ENCODE data around the gene BAG3.
"Not testable (repeated sequence)": the region's sequence is repeated elsewhere in the genome, so short reads cannot be mapped to it uniquely, and the experiment has no call there.

The BAG3 gene

GRCh38 chr10:119654540-119654939, 3.4 kb downstream of the BAG3 start:
- peaks cover 62% of the 10 kb centered on the region for H3K4me1 ChIP-seq (ENCODE audit: control insufficient read depth, insufficient read depth, low read length)
- H3K36me3 ChIP-seq (ENCODE audit: control insufficient read depth in 2 of 2, insufficient read depth in 2 of 2, low read length in 2 of 2), result peaks cover 0 to 4% of the 10 kb centered on the region in 2 donors
- peak overlapping the region; percentile 99 for H3K27ac ChIP-seq (ENCODE audit: low read length)
- peak overlapping the region; percentile 80 to 81 for H3K9ac ChIP-seq (ENCODE audit: low read length in 2 of 2)
- H3K27me3 ChIP-seq (ENCODE audit: control insufficient read depth in 1 of 2, insufficient read depth in 2 of 2, low read length in 2 of 2), result no peaks in the 10 kb centered on the region
- peak overlapping the region; percentile 64 to 87 for H3K4me3 ChIP-seq (ENCODE audit: low read length in 2 of 2)
- no peaks in the 10 kb centered on the region for H3K9me3 ChIP-seq (ENCODE audit: control insufficient read depth in 2 of 2, low read length in 2 of 2)

DNA sequence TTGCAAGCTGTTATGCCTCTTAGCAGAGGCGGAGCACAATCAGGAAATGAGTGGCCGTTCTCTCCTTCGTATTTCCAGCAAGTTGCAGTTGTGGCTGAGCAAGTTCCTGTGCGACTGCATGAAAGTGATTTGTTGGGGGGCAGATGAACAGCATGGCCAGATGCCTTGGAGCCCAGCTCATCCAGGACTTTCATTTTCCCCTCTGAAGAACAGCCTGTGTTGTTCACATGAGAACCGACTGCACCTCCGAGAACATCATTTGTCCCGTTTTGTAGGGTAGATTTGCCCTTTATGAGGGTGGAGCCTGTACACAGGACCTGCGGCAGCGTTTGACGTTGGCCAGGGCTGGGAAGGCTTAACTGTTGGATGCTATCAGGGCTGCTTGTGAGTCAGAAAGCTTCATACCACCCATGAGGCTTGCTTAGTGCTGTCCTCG, 4.4 kb downstream of the BAG3 start:
- peak overlapping the region; percentile 99 for H3K27ac ChIP-seq (ENCODE audit: low read length)
- H3K9ac ChIP-seq (ENCODE audit: low read length in 2 of 2), result peak overlapping the region; percentile 80 to 81
- H3K36me3 ChIP-seq (ENCODE audit: control insufficient read depth in 2 of 2, insufficient read depth in 2 of 2, low read length in 2 of 2), result peaks cover 0 to 4% of the 10 kb centered on the region in 2 donors

GRCh38 chr10:119656760-119657159, 5.6 kb downstream of the BAG3 start:
- peak overlapping the region in 1 of 2 donors; percentile 54 for H3K4me3 ChIP-seq (ENCODE audit: low read length in 2 of 2)
- H3K36me3 ChIP-seq (ENCODE audit: control insufficient read depth in 2 of 2, insufficient read depth in 2 of 2, low read length in 2 of 2), result peaks cover 0 to 4% of the 10 kb centered on the region in 2 donors
- no peaks in the 10 kb centered on the region for H3K27me3 ChIP-seq (ENCODE audit: control insufficient read depth in 1 of 2, insufficient read depth in 2 of 2, low read length in 2 of 2)
- peaks cover 76% of the 10 kb centered on the region for H3K4me1 ChIP-seq (ENCODE audit: control insufficient read depth, insufficient read depth, low read length)
- H3K9me3 ChIP-seq (ENCODE audit: control insufficient read depth in 2 of 2, low read length in 2 of 2), result no peaks in the 10 kb centered on the region
- peak overlapping the region; percentile 72 to 78 for H3K9ac ChIP-seq (ENCODE audit: low read length in 2 of 2)
- H3K27ac ChIP-seq (ENCODE audit: low read length), result peak overlapping the region; percentile 99

More for the DNA sequence above, 4.4 kb downstream of the BAG3 start:
- Histone ChIP-seq H3K4me1 (ENCODE audit: control insufficient read depth, insufficient read depth, low read length) (peaks cover 67% of the 10 kb centered on the region), H3K9me3 (ENCODE audit: control insufficient read depth in 2 of 2, low read length in 2 of 2) (no peaks in the 10 kb centered on the region), H3K27me3 (ENCODE audit: control insufficient read depth in 1 of 2, insufficient read depth in 2 of 2, low read length in 2 of 2) (no peaks in the 10 kb centered on the region), H3K4me3 (ENCODE audit: low read length in 2 of 2) (peak overlapping the region; percentile 64 to 87)

DNA sequence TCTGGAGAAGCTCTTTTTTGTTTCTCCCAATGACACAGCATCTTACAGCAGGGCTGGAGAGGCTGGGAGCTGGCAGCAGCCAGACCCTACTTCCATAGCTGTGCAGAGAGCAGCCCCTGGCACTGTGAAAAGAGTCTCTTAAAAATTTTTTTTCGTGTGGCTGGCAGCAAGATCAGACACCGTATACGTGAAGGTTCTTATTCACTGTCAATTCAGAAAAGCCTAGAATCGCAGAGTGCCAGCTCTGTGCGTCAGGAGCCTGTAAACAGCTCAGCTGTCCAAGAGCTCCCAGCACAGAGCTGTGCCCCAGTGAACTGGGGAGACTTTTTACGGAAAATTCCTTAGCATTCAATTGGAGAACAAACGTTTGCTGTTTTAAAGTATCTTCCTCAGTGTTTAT, 6.5 kb downstream of the BAG3 start:
- H3K27ac ChIP-seq (ENCODE audit: low read length), result peak overlapping the region; percentile 99
- peak overlapping the region; percentile 72 to 88 for H3K9ac ChIP-seq (ENCODE audit: low read length in 2 of 2)
- no peaks in the 10 kb centered on the region for H3K27me3 ChIP-seq (ENCODE audit: control insufficient read depth in 1 of 2, insufficient read depth in 2 of 2, low read length in 2 of 2)
- peaks cover 0 to 4% of the 10 kb centered on the region in 2 donors for H3K36me3 ChIP-seq (ENCODE audit: control insufficient read depth in 2 of 2, insufficient read depth in 2 of 2, low read length in 2 of 2)
- H3K4me1 ChIP-seq (ENCODE audit: control insufficient read depth, insufficient read depth, low read length), result peaks cover 79% of the 10 kb centered on the region
- H3K9me3 ChIP-seq (ENCODE audit: control insufficient read depth in 2 of 2, low read length in 2 of 2), result no peaks in the 10 kb centered on the region
- peak overlapping the region in 1 of 2 donors; percentile 54 for H3K4me3 ChIP-seq (ENCODE audit: low read length in 2 of 2)

DNA sequence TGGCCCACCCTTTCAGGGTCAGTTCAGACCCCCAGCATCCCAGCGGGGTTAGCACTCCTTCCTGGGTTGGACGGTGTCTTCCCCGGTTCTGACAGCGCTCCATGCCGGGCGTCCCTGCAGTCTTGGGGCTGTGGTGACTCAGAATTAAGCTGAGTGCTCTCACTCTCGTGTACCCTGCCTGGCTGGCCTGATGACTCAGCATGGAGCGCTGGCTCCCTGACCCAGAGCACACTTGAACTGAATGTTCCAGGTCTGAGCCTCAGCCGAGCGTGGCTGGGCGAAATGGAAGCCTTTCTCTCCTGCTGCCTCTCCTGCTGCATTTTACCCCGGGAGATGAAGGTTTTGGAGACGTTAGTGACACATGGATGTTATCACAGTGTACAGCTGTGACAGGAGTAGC, 7.1 kb downstream of the BAG3 start:
- H3K36me3 ChIP-seq (ENCODE audit: control insufficient read depth in 2 of 2, insufficient read depth in 2 of 2, low read length in 2 of 2), result peaks cover 0 to 4% of the 10 kb centered on the region in 2 donors

GRCh38 chr10:119659951-119660350, 8.8 kb downstream of the BAG3 start:
- H3K27me3 ChIP-seq (ENCODE audit: control insufficient read depth in 1 of 2, insufficient read depth in 2 of 2, low read length in 2 of 2), result no peaks in the 10 kb centered on the region
- no peaks in the 10 kb centered on the region for H3K9me3 ChIP-seq (ENCODE audit: control insufficient read depth in 2 of 2, low read length in 2 of 2)
- H3K9ac ChIP-seq (ENCODE audit: low read length in 2 of 2), result peak overlapping the region; percentile 23 to 88
- H3K4me1 ChIP-seq (ENCODE audit: control insufficient read depth, insufficient read depth, low read length), result peaks cover 79% of the 10 kb centered on the region
- no peak overlapping the region for H3K4me3 ChIP-seq (ENCODE audit: low read length in 2 of 2)
- peak overlapping the region; percentile 99 for H3K27ac ChIP-seq (ENCODE audit: low read length)
- peaks cover 0 to 4% of the 10 kb centered on the region in 2 donors for H3K36me3 ChIP-seq (ENCODE audit: control insufficient read depth in 2 of 2, insufficient read depth in 2 of 2, low read length in 2 of 2)

More for the DNA sequence above, 7.1 kb downstream of the BAG3 start:
- H3K4me1 ChIP-seq (ENCODE audit: control insufficient read depth, insufficient read depth, low read length), result peaks cover 83% of the 10 kb centered on the region
- no peaks in the 10 kb centered on the region for H3K27me3 ChIP-seq (ENCODE audit: control insufficient read depth in 1 of 2, insufficient read depth in 2 of 2, low read length in 2 of 2)
- H3K9me3 ChIP-seq (ENCODE audit: control insufficient read depth in 2 of 2, low read length in 2 of 2), result no peaks in the 10 kb centered on the region
- peak overlapping the region; percentile 76 to 88 for H3K9ac ChIP-seq (ENCODE audit: low read length in 2 of 2)
- peak overlapping the region; percentile 99 for H3K27ac ChIP-seq (ENCODE audit: low read length)
- H3K4me3 ChIP-seq (ENCODE audit: low read length in 2 of 2), result peak overlapping the region; percentile 62 to 63

GRCh38 chr10:119662076-119662605, 11.0 kb downstream of the BAG3 start:
- peak overlapping the region; percentile 53 for H3K27ac ChIP-seq (ENCODE audit: low read length)

GRCh38 chr10:119663866-119664698, 12.9 kb downstream of the BAG3 start:
- peaks cover 74% of the 10 kb centered on the region for H3K4me1 ChIP-seq (ENCODE audit: control insufficient read depth, insufficient read depth, low read length)
- H3K9ac ChIP-seq (ENCODE audit: low read length in 2 of 2), result no peak overlapping the region
- peak overlapping the region in 1 of 2 donors; percentile 40 for H3K4me3 ChIP-seq (ENCODE audit: low read length in 2 of 2)
- H3K36me3 ChIP-seq (ENCODE audit: control insufficient read depth in 2 of 2, insufficient read depth in 2 of 2, low read length in 2 of 2), result peaks cover 0 to 2% of the 10 kb centered on the region in 2 donors
- H3K27ac ChIP-seq (ENCODE audit: low read length), result peak overlapping the region; percentile 66
- no peaks in the 10 kb centered on the region for H3K27me3 ChIP-seq (ENCODE audit: control insufficient read depth in 1 of 2, insufficient read depth in 2 of 2, low read length in 2 of 2)
- H3K9me3 ChIP-seq (ENCODE audit: control insufficient read depth in 2 of 2, low read length in 2 of 2), result no peaks in the 10 kb centered on the region

More at GRCh38 chr10:119662076-119662605, 11.0 kb downstream of the BAG3 start:
- H3K9ac ChIP-seq (ENCODE audit: low read length in 2 of 2); H3K36me3 ChIP-seq (ENCODE audit: control insufficient read depth in 2 of 2, insufficient read depth in 2 of 2, low read length in 2 of 2); H3K9me3 ChIP-seq (ENCODE audit: control insufficient read depth in 2 of 2, low read length in 2 of 2); H3K27me3 ChIP-seq (ENCODE audit: control insufficient read depth in 1 of 2, insufficient read depth in 2 of 2, low read length in 2 of 2); H3K4me3 ChIP-seq (ENCODE audit: low read length in 2 of 2): not testable (repeated sequence)
- H3K4me1 ChIP-seq (ENCODE audit: control insufficient read depth, insufficient read depth, low read length), result peaks cover 74% of the 10 kb centered on the region

DNA sequence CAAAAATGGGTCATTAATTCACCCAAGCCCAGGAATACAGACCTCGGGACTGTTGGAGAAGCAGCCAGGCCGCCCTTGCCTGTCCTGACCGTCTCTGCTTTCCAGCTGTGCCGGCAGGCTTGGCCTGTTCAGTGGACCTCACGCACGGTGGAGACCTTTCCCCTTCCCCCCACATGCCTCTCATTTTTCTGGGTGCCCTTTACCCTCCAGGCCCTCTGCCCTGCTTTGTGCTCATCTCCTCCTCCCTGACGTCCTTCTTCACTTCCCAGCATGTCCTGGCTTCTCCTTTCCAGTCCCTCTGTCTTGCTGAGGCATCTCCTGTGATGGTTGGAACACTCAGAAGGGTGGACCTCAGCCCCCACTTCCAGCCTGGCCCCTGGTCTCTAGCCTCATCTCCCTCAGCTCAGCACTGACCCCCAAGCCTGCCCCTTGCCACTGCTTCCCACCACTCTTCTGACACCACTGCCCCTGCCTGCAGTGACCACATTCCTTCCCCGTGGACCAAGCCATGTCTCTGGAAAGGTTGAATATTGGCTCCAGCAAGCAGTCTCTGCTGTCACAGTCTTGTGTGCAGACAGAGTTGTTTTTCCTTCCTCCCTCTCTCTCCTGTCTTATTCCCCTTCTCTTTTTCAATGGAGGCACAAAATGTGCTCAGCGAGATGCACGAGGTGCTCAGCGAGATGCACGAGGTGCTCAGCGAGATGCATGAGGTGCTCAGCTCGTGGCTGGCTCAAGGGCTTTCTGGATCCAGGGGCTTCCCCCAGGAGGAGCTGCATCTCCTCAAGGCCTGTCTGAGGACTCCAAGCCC, 14.9 kb downstream of the BAG3 start:
- Histone ChIP-seq H3K9ac (ENCODE audit: low read length in 2 of 2) (no peak overlapping the region), H3K4me3 (ENCODE audit: low read length in 2 of 2) (peak overlapping the region in 1 of 2 donors; percentile 22), H3K27ac (ENCODE audit: low read length) (peak overlapping the region; percentile 24), H3K27me3 (ENCODE audit: control insufficient read depth in 1 of 2, insufficient read depth in 2 of 2, low read length in 2 of 2) (no peaks in the 10 kb centered on the region), H3K36me3 (ENCODE audit: control insufficient read depth in 2 of 2, insufficient read depth in 2 of 2, low read length in 2 of 2) (peaks cover 11 to 12% of the 10 kb centered on the region in 2 donors), H3K4me1 (ENCODE audit: control insufficient read depth, insufficient read depth, low read length) (peaks cover 63% of the 10 kb centered on the region), H3K9me3 (ENCODE audit: control insufficient read depth in 2 of 2, low read length in 2 of 2) (no peaks in the 10 kb centered on the region)

GRCh38 chr10:119666709-119667004, 15.5 kb downstream of the BAG3 start:
- H3K4me1 ChIP-seq (ENCODE audit: control insufficient read depth, insufficient read depth, low read length), result peaks cover 58% of the 10 kb centered on the region
- no peaks in the 10 kb centered on the region for H3K27me3 ChIP-seq (ENCODE audit: control insufficient read depth in 1 of 2, insufficient read depth in 2 of 2, low read length in 2 of 2)
- H3K9me3 ChIP-seq (ENCODE audit: control insufficient read depth in 2 of 2, low read length in 2 of 2), result no peaks in the 10 kb centered on the region
- H3K27ac ChIP-seq (ENCODE audit: low read length), result peak overlapping the region; percentile 24
- H3K4me3 ChIP-seq (ENCODE audit: low read length in 2 of 2), result no peak overlapping the region
- H3K36me3 ChIP-seq (ENCODE audit: control insufficient read depth in 2 of 2, insufficient read depth in 2 of 2, low read length in 2 of 2), result peaks cover 15 to 16% of the 10 kb centered on the region in 2 donors
- H3K9ac ChIP-seq (ENCODE audit: low read length in 2 of 2), result no peak overlapping the region
